ENCODE data around the gene CD6.

DNA sequence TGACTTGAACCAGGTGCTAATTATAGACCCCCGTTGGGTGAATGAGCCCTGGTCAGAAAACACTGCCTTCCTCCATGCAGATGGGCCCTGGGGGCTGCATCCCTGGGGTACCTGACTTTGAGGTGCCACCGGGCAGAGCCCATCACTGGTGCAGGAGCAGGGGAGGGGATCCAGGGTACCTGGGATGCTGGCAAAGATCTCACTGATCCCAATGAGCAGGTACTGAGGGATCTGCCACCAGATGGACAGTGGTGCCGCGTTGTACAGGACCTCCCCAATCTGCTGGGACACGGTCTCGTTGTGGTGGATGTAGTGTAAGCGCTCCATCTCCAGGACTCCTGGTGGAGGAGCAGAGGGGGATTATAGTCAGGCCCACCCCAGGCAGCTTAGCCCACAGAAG lies 32.2 kb upstream of the CD6 start:
- TF ChIP-seq SUZ12 (IDR thresholded peaks at IDR 0.05; ENCODE audit: extremely low read depth, insufficient read depth, insufficient read length) (no peak), YY1 (IDR thresholded peaks at IDR 0.05; ENCODE audit: insufficient read depth, insufficient read length) (no peak)
